Calu3 (cell line): ENCODE measurements around the gene GSDME. TPM values are rescaled to one million over a fixed set of nuclear protein-coding genes. Genes with fewer than 3 reads are reported as not detected.

ENCODE experiments used
- BruUV-seq: library from RNA; stranded (reverse); fragments of 400-500 nt; replicated peaks from 2 replicates; lab custom pipeline; 2021; lab: Mats Ljungman, UMichigan
- CTCF ChIA-PET: fragments of 300-600 bp; sonication (Branson Sonifier 250); formaldehyde crosslinking; loops from one replicate; lab custom pipeline; 2022; ENCODE audit warnings: antibody characterized with exemption; lab: Charles Lee
- DNase-seq: peaks from one replicate; pipeline ENCODE4 v3.0.0; 2022
- H3K27ac Mint-ChIP-seq: one replicate; pipeline ENCODE4 v1.8.0; 2022; ENCODE audit warnings: mixed read lengths; ENCODE audit not compliant: unreplicated experiment
- H3K27me3 Mint-ChIP-seq: one replicate; pipeline ENCODE4 v1.8.0; 2022; ENCODE audit warnings: mixed read lengths; ENCODE audit not compliant: unreplicated experiment
- H3K36me3 Mint-ChIP-seq: one replicate; pipeline ENCODE4 v1.8.0; 2022; ENCODE audit warnings: mild to moderate bottlenecking, moderate library complexity, mixed read lengths; ENCODE audit not compliant: insufficient read depth, unreplicated experiment
- H3K4me1 Mint-ChIP-seq: one replicate; pipeline ENCODE4 v1.8.0; 2022; ENCODE audit warnings: mild to moderate bottlenecking, low read depth, mixed read lengths; ENCODE audit not compliant: unreplicated experiment
- H3K4me3 Mint-ChIP-seq: one replicate; pipeline ENCODE4 v1.8.0; 2022; ENCODE audit warnings: mild to moderate bottlenecking, low read depth, moderate library complexity, mixed read lengths; ENCODE audit not compliant: unreplicated experiment
- H3K9me3 Mint-ChIP-seq: one replicate; pipeline ENCODE4 v1.8.0; 2022; ENCODE audit warnings: low read depth, mixed read lengths; ENCODE audit not compliant: unreplicated experiment
- CTCF ChIP-seq: fragments of 200-600 bp; IDR thresholded peaks from one replicate; pipeline ENCODE4 v1.8.0; 2022; ENCODE audit warnings: antibody characterized with exemption; ENCODE audit not compliant: unreplicated experiment
- intact Hi-C: fragments of 100-400 bp; cut with micrococcal nuclease; formaldehyde crosslinking; loops from one replicate; pipeline ENCODE4 v1.10.0; 2022; ENCODE audit not compliant: unreplicated experiment
- total RNA-seq: library from RNA; stranded (reverse); gene quantifications from 2 replicates; pipeline ENCODE4 v1.2.3, GENCODE V29; 2022

GSDME gene
- total RNA-seq, 1 experiment from 2014 or later: 9.4 TPM

- H3K4me3 Mint-ChIP-seq: no peak overlapping the region
- no peaks in the 10 kb centered on the region for H3K9me3 Mint-ChIP-seq
- BruUV-seq: no TSS peak
- no peak for DNase-seq
- H3K27me3 Mint-ChIP-seq: no peaks in the 10 kb centered on the region
- no peaks in the 10 kb centered on the region for H3K4me1 Mint-ChIP-seq
- intact Hi-C loops: no loop called here
- no peaks in the 10 kb centered on the region for H3K36me3 Mint-ChIP-seq
- no peak overlapping the region for H3K27ac Mint-ChIP-seq
- CTCF ChIA-PET: no interaction called here
- TF ChIP-seq CTCF: no peak
These were observed 67.0 kb downstream of the GSDME start for GRCh38 chr7:24690251-24690650.

- no peak for TF ChIP-seq CTCF
- CTCF ChIA-PET: interaction anchor here (0.9 kb wide), 1 partner anchor 990 kb away, joined by 5 read pairs; no protein-coding TSS in a partner anchor
These were observed 71.6 kb downstream of the GSDME start for GRCh38 chr7:24685708-24686107.

GRCh38 chr7:24670782-24671181 is 86.5 kb downstream of the GSDME start:
- intact Hi-C loops: no loop called here
- Mint-ChIP-seq H3K36me3 (no peaks in the 10 kb centered on the region), H3K4me1 (peaks cover 7% of the 10 kb centered on the region), H3K4me3 (no peak overlapping the region), H3K9me3 (no peaks in the 10 kb centered on the region), H3K27me3 (no peaks in the 10 kb centered on the region), H3K27ac (no peak overlapping the region)
- no peak for TF ChIP-seq CTCF
- DNase-seq: no peak
- BruUV-seq: no TSS peak
- CTCF ChIA-PET: no interaction called here

More at GRCh38 chr7:24685708-24686107, 71.6 kb downstream of the GSDME start:
- no peak for DNase-seq
- Mint-ChIP-seq H3K27me3 (no peaks in the 10 kb centered on the region), H3K27ac (no peak overlapping the region), H3K4me3 (no peak overlapping the region), H3K9me3 (no peaks in the 10 kb centered on the region), H3K4me1 (no peaks in the 10 kb centered on the region), H3K36me3 (no peaks in the 10 kb centered on the region)
- intact Hi-C loops: no loop called here
- no TSS peak for BruUV-seq

GRCh38 chr7:24669971-24670591 is 87.2 kb downstream of the GSDME start:
- Mint-ChIP-seq H3K27ac (no peak overlapping the region), H3K4me3 (no peak overlapping the region), H3K27me3 (no peaks in the 10 kb centered on the region), H3K9me3 (no peaks in the 10 kb centered on the region), H3K4me1 (peaks cover 7% of the 10 kb centered on the region), H3K36me3 (no peaks in the 10 kb centered on the region)
- intact Hi-C loops: loop anchor here (5.0 kb wide), 3 partner anchors 733 to 1098 kb away; no protein-coding TSS in a partner anchor
- no peak for TF ChIP-seq CTCF
- BruUV-seq: no TSS peak
- CTCF ChIA-PET: no interaction called here
- DNase-seq: no peak
